Hepatocyte (in vitro differentiated cells): Measurements from ENCODE around the gene BLTP3B. TPM values are rescaled to one million over a fixed set of nuclear protein-coding genes. Genes with fewer than 3 reads are reported as not detected.

ENCODE experiments used
- DNase-seq: peaks from one replicate; pipeline ENCODE4 v3.0.0-alpha.2; 2016; ENCODE audit warnings: low spot score
- H2AFZ ChIP-seq: fragments of 200-600 bp; sonication (generic); 2 replicates; pipeline ENCODE4 v1.6.0; 2016; ENCODE audit warnings: antibody characterized with exemption, mild to moderate bottlenecking
- H3K27ac ChIP-seq: fragments of 200-600 bp; sonication (generic); 2 replicates; pipeline ENCODE4 v1.5.1; 2016; ENCODE audit warnings: mild to moderate bottlenecking
- H3K27me3 ChIP-seq: fragments of 200-600 bp; sonication (generic); 2 replicates; pipeline ENCODE4 v1.6.1; 2016
- H3K36me3 ChIP-seq: fragments of 200-600 bp; sonication (generic); replicated peaks from 2 replicates; pipeline ENCODE4 v1.5.1; 2016; ENCODE audit warnings: low read depth; ENCODE audit not compliant: insufficient read depth
- H3K4me1 ChIP-seq: fragments of 200-600 bp; sonication (generic); 2 replicates; pipeline ENCODE4 v1.5.1; 2016; ENCODE audit warnings: mild to moderate bottlenecking, moderate library complexity; ENCODE audit not compliant: insufficient read depth
- H3K4me2 ChIP-seq: fragments of 200-600 bp; sonication (generic); 2 replicates; pipeline ENCODE4 v1.6.0; 2016
- H3K4me3 ChIP-seq: fragments of 200-600 bp; sonication (generic); 2 replicates; pipeline ENCODE4 v1.5.1; 2016; ENCODE audit warnings: mild to moderate bottlenecking
- H3K79me2 ChIP-seq: fragments of 200-600 bp; sonication (generic); 2 replicates; pipeline ENCODE4 v1.6.0; 2017; ENCODE audit warnings: mild to moderate bottlenecking
- H3K9me2 ChIP-seq: fragments of 200-600 bp; sonication (generic); replicated peaks from 2 replicates; pipeline ENCODE4 v1.6.0; 2017; ENCODE audit warnings: mild to moderate bottlenecking; ENCODE audit not compliant: insufficient read depth
- H3K9me3 ChIP-seq: fragments of 200-600 bp; sonication (generic); 2 replicates; pipeline ENCODE4 v1.5.1; 2016; ENCODE audit warnings: low read depth, mild to moderate bottlenecking
- H4K20me1 ChIP-seq: fragments of 200-600 bp; sonication (generic); 2 replicates; pipeline ENCODE4 v1.6.0; 2016; ENCODE audit warnings: mild to moderate bottlenecking; ENCODE audit not compliant: insufficient read depth, poor library complexity, severe bottlenecking
- EZH2 ChIP-seq: fragments of 200-600 bp; sonication (generic); IDR thresholded peaks from 2 replicates; pipeline ENCODE4 v1.6.1; 2016; ENCODE audit warnings: antibody characterized with exemption, mild to moderate bottlenecking, borderline replicate concordance
- EZH2phosphoT487 ChIP-seq: fragments of 200-600 bp; sonication (generic); IDR thresholded peaks from one replicate; pipeline ENCODE4 v1.6.1; 2018; ENCODE audit warnings: antibody characterized with exemption, mild to moderate bottlenecking, low read depth, moderate library complexity; ENCODE audit not compliant: unreplicated experiment, severe bottlenecking
- WGBS: methylation state at CpG from one replicate; pipeline ENCODE4 v1.1.6; 2016; ENCODE audit warnings: low lambda C conversion rate; ENCODE audit errors: missing lambda C conversion rate; 5-methylcytosine and 5-hydroxymethylcytosine counted together
- polyA plus RNA-seq: library from polyadenylated mRNA; unstranded; fragments of >200 nt; fragmentation: Nextera tagmentation; extraction: Ambion mirVana; gene quantifications from 2 replicates; pipeline ENCODE4 v1.2.1, GENCODE V29; 2016
- total RNA-seq: library from RNA; depleted of rRNA; stranded (reverse); fragments of >200 nt; gene quantifications from 2 replicates; pipeline ENCODE4 v1.2.3, GENCODE V29; 2014
- TF ChIP-seq, protein P1 (sequence below): fragments of 200-600 bp; sonication (generic); IDR thresholded peaks from 2 replicates; pipeline ENCODE4 v1.5.1; 2016; ENCODE audit warnings: antibody characterized with exemption, mild to moderate bottlenecking; ENCODE audit not compliant: poor library complexity

Gene BLTP3B
- total and polyA plus RNA-seq, 2 experiments from 2014 or later, result 11.0 to 31.8 TPM

GRCh38 chr12:100138048-100138802 lies 4.4 kb downstream of the BLTP3B start:
- 50% methylated on average over 6 of the region's 6 CpGs for WGBS

DNA sequence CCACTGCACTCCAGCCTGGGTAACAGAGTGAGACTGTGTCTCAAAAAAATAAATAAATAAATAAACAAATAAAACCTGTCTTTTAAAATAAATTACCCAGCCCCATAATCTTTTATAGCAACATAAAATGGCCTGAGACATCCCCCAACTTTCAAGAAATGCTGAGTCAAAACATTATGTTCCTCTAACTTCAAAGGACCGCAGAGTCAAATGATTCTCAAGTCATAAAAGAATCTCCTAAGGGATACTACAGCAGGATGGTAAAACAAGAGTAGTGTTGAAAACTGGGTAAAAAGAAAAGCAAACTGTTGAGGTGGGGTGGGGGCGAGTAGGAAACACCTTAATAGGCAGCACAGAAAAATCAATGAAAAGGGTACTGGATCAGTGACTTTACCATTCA lies 9.5 kb downstream of the BLTP3B start:
- peaks cover 98% of the 10 kb centered on the region for H3K79me2 ChIP-seq
- no peak overlapping the region for H3K4me2 ChIP-seq
- no peaks in the 10 kb centered on the region for H3K36me3 ChIP-seq
- DNase-seq, result no peak
- no peak overlapping the region for H3K4me3 ChIP-seq
- H2AFZ ChIP-seq, result no peak overlapping the region
- peaks cover 10% of the 10 kb centered on the region for H3K4me1 ChIP-seq
- H3K27ac ChIP-seq, result no peak overlapping the region
- no peaks in the 10 kb centered on the region for H3K9me3 ChIP-seq
- TF ChIP-seq EZH2phosphoT487 (no peak), EZH2 (no peak)
- TF ChIP-seq, protein P1, sequence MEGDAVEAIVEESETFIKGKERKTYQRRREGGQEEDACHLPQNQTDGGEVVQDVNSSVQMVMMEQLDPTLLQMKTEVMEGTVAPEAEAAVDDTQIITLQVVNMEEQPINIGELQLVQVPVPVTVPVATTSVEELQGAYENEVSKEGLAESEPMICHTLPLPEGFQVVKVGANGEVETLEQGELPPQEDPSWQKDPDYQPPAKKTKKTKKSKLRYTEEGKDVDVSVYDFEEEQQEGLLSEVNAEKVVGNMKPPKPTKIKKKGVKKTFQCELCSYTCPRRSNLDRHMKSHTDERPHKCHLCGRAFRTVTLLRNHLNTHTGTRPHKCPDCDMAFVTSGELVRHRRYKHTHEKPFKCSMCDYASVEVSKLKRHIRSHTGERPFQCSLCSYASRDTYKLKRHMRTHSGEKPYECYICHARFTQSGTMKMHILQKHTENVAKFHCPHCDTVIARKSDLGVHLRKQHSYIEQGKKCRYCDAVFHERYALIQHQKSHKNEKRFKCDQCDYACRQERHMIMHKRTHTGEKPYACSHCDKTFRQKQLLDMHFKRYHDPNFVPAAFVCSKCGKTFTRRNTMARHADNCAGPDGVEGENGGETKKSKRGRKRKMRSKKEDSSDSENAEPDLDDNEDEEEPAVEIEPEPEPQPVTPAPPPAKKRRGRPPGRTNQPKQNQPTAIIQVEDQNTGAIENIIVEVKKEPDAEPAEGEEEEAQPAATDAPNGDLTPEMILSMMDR, result no peak
- H4K20me1 ChIP-seq, result peaks cover 35% of the 10 kb centered on the region
- H3K27me3 ChIP-seq, result no peaks in the 10 kb centered on the region
- H3K9me2 ChIP-seq, result no peaks in the 10 kb centered on the region
- WGBS, result 93% methylated on average over 2 of the region's 2 CpGs

More at GRCh38 chr12:100138048-100138802, 4.4 kb downstream of the BLTP3B start:
- Histone ChIP-seq H3K79me2 (peaks cover 95% of the 10 kb centered on the region), H3K27me3 (no peaks in the 10 kb centered on the region), H3K27ac (no peak overlapping the region), H3K4me1 (peaks cover 9% of the 10 kb centered on the region), H3K36me3 (no peaks in the 10 kb centered on the region), H3K4me3 (no peak overlapping the region), H3K9me3 (no peaks in the 10 kb centered on the region), H3K4me2 (no peak overlapping the region), H2AFZ (no peak overlapping the region), H4K20me1 (peaks cover 35% of the 10 kb centered on the region), H3K9me2 (no peaks in the 10 kb centered on the region)
- DNase-seq, result no peak
- no peak for TF ChIP-seq EZH2phosphoT487
- TF ChIP-seq EZH2, result no peak
- TF ChIP-seq, protein P1, result peak; percentile 28

DNA sequence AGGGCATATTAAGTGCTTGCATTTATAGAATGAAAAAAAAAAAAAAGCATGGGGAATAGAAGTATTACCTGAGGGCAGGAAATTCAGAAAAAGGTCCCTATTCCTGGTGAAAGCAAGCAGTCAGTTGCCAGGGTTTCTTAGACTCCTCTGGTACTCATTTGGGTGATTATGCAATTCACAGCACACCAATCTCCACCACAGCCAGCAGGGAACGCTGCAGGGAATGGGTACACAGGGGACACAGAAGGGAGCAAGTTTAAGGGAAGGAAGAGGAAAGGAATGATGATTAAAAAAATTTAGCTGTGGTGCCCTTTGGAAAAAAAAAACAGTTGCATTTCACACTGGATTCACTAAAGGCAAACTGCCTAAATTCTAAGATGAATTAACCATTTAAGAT lies 14.2 kb downstream of the BLTP3B start:
- peak overlapping the region; percentile 43 for H3K27ac ChIP-seq
- H3K9me3 ChIP-seq, result no peaks in the 10 kb centered on the region
- WGBS, result 0% methylated on average over 1 of the region's 1 CpG
- H3K79me2 ChIP-seq, result peaks cover 93% of the 10 kb centered on the region
- H3K4me2 ChIP-seq, result peak overlapping the region; percentile 39
- peaks cover 13% of the 10 kb centered on the region for H4K20me1 ChIP-seq
- no peak overlapping the region for H2AFZ ChIP-seq
- TF ChIP-seq, protein P1, result peak; percentile 33
- TF ChIP-seq EZH2, result no peak
- no peak for TF ChIP-seq EZH2phosphoT487
- H3K9me2 ChIP-seq, result no peaks in the 10 kb centered on the region
- peak; percentile 31 for DNase-seq
- no peaks in the 10 kb centered on the region for H3K36me3 ChIP-seq
- H3K27me3 ChIP-seq, result no peaks in the 10 kb centered on the region
- H3K4me1 ChIP-seq, result peaks cover 10% of the 10 kb centered on the region
- H3K4me3 ChIP-seq, result no peak overlapping the region
